ENCODE results near the gene MPRIP.

MPRIP gene

GRCh38 chr17:17035920-17036523 lies 6.2 kb upstream of the MPRIP start:
- TF ChIP-seq RARB (CRISPR knock-in tag; IDR thresholded peaks at IDR 0.05) (no peak), ZC3H10 (CRISPR knock-in tag; IDR thresholded peaks at IDR 0.05) (no peak), CSDC2 (CRISPR knock-in tag; IDR thresholded peaks at IDR 0.05) (no peak), ZNF70 (CRISPR knock-in tag; IDR thresholded peaks at IDR 0.05) (no peak), PPARA (CRISPR knock-in tag; IDR thresholded peaks at IDR 0.05; ENCODE audit: borderline replicate concordance) (no peak), POU6F1 (CRISPR knock-in tag; IDR thresholded peaks at IDR 0.05; ENCODE audit: borderline replicate concordance, low read depth) (no peak), TOX (CRISPR knock-in tag; IDR thresholded peaks at IDR 0.05; ENCODE audit: borderline replicate concordance) (no peak), BACH2 (CRISPR knock-in tag; IDR thresholded peaks at IDR 0.05; ENCODE audit: borderline replicate concordance) (no peak), ISL1 (CRISPR knock-in tag; IDR thresholded peaks at IDR 0.05) (no peak), ZNF8 (CRISPR knock-in tag; IDR thresholded peaks at IDR 0.05) (no peak), TCF4 (CRISPR knock-in tag; IDR thresholded peaks at IDR 0.05; ENCODE audit: borderline replicate concordance) (no peak)
- TF ChIP-seq, protein P1, sequence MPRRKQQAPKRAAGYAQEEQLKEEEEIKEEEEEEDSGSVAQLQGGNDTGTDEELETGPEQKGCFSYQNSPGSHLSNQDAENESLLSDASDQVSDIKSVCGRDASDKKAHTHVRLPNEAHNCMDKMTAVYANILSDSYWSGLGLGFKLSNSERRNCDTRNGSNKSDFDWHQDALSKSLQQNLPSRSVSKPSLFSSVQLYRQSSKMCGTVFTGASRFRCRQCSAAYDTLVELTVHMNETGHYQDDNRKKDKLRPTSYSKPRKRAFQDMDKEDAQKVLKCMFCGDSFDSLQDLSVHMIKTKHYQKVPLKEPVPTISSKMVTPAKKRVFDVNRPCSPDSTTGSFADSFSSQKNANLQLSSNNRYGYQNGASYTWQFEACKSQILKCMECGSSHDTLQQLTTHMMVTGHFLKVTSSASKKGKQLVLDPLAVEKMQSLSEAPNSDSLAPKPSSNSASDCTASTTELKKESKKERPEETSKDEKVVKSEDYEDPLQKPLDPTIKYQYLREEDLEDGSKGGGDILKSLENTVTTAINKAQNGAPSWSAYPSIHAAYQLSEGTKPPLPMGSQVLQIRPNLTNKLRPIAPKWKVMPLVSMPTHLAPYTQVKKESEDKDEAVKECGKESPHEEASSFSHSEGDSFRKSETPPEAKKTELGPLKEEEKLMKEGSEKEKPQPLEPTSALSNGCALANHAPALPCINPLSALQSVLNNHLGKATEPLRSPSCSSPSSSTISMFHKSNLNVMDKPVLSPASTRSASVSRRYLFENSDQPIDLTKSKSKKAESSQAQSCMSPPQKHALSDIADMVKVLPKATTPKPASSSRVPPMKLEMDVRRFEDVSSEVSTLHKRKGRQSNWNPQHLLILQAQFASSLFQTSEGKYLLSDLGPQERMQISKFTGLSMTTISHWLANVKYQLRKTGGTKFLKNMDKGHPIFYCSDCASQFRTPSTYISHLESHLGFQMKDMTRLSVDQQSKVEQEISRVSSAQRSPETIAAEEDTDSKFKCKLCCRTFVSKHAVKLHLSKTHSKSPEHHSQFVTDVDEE (CRISPR knock-in tag; IDR thresholded peaks at IDR 0.05): no peak
- ATAC-seq: peak; percentile 40

DNA sequence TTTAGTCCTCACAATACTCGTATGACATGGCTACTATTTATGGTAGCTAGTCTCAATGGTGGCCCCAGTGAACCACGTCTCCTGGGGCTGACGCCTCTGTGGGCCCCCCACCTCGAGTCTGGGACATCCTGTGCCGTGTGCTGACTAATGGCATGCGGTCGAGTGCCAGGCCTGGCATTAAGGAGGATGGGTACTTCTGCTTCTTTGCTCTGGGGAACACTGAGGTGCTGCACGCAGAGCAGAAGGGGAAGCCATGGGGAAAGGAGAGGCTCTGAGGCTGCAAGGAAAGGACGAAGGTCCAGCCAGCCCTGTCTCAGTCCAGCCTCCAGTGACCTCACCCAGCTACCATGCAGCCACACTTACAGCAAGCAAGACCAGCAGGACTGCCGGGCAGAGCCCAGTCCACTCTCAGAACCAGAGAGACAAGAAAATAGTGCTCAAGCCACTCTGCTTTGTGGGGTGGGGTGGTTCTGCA lies 5.7 kb upstream of the MPRIP start:
- peak; percentile 12 for ATAC-seq
- no peak for TF ChIP-seq ARNTL (CRISPR knock-in tag; IDR thresholded peaks at IDR 0.05; ENCODE audit: borderline replicate concordance, low read depth)
- no peak for TF ChIP-seq GLIS3 (CRISPR knock-in tag; IDR thresholded peaks at IDR 0.05)

GRCh38 chr17:17039911-17040310 lies 2.3 kb upstream of the MPRIP start:
- ATAC-seq: no peak
- TF ChIP-seq SNAI2 (CRISPR knock-in tag; IDR thresholded peaks at IDR 0.05) (no peak), BACH2 (CRISPR knock-in tag; IDR thresholded peaks at IDR 0.05; ENCODE audit: borderline replicate concordance) (no peak), GLIS3 (CRISPR knock-in tag; IDR thresholded peaks at IDR 0.05) (no peak), ZFP30 (CRISPR knock-in tag; IDR thresholded peaks at IDR 0.05) (no peak), ISL1 (CRISPR knock-in tag; IDR thresholded peaks at IDR 0.05) (no peak), ZC3H10 (CRISPR knock-in tag; IDR thresholded peaks at IDR 0.05) (no peak), ARNTL (CRISPR knock-in tag; IDR thresholded peaks at IDR 0.05; ENCODE audit: borderline replicate concordance, low read depth) (no peak), RARB (CRISPR knock-in tag; IDR thresholded peaks at IDR 0.05) (no peak), CSDC2 (CRISPR knock-in tag; IDR thresholded peaks at IDR 0.05) (no peak), CREB5 (CRISPR knock-in tag; IDR thresholded peaks at IDR 0.05; ENCODE audit: low read depth) (no peak), CSRNP3 (CRISPR knock-in tag; IDR thresholded peaks at IDR 0.05) (no peak), TOX (CRISPR knock-in tag; IDR thresholded peaks at IDR 0.05; ENCODE audit: borderline replicate concordance) (no peak), POU6F1 (CRISPR knock-in tag; IDR thresholded peaks at IDR 0.05; ENCODE audit: borderline replicate concordance, low read depth) (no peak)
- TF ChIP-seq, protein P2, sequence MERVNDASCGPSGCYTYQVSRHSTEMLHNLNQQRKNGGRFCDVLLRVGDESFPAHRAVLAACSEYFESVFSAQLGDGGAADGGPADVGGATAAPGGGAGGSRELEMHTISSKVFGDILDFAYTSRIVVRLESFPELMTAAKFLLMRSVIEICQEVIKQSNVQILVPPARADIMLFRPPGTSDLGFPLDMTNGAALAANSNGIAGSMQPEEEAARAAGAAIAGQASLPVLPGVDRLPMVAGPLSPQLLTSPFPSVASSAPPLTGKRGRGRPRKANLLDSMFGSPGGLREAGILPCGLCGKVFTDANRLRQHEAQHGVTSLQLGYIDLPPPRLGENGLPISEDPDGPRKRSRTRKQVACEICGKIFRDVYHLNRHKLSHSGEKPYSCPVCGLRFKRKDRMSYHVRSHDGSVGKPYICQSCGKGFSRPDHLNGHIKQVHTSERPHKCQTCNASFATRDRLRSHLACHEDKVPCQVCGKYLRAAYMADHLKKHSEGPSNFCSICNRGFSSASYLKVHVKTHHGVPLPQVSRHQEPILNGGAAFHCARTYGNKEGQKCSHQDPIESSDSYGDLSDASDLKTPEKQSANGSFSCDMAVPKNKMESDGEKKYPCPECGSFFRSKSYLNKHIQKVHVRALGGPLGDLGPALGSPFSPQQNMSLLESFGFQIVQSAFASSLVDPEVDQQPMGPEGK (CRISPR knock-in tag; IDR thresholded peaks at IDR 0.05; ENCODE audit: borderline replicate concordance): no peak
- TF ChIP-seq, protein P1 (CRISPR knock-in tag; IDR thresholded peaks at IDR 0.05): no peak

Measured in SK-N-SH treated with all-trans-retinoic acid at 6 μM for 48 hours (cell line).